Measurements from ENCODE around the gene EDA.

The EDA gene

GRCh38 chrX:69740317-69740716 is 124.4 kb downstream of the EDA start:
- no peak for DNase-seq (ENCODE audit: extremely low read depth, low read depth)
- TF ChIP-seq CTCF (IDR thresholded peaks at IDR 0.05; ENCODE audit: low read depth, low read length) = no peak

- DNase-seq (ENCODE audit: extremely low read depth, low read depth) = no peak
- TF ChIP-seq CTCF (IDR thresholded peaks at IDR 0.05; ENCODE audit: low read depth, low read length) = no peak
Measured at GRCh38 chrX:69741721-69742120, 125.8 kb downstream of the EDA start.

GRCh38 chrX:69746051-69746450 is 130.1 kb downstream of the EDA start:
- no peak for DNase-seq (ENCODE audit: extremely low read depth, low read depth)
- TF ChIP-seq CTCF (IDR thresholded peaks at IDR 0.05; ENCODE audit: low read depth, low read length) = no peak

GRCh38 chrX:69748055-69748454 is 132.1 kb downstream of the EDA start:
- no peak for TF ChIP-seq CTCF (IDR thresholded peaks at IDR 0.05; ENCODE audit: low read depth, low read length)
- DNase-seq (ENCODE audit: extremely low read depth, low read depth) = no peak

- no peak for TF ChIP-seq CTCF (IDR thresholded peaks at IDR 0.05; ENCODE audit: low read depth, low read length)
- no peak for DNase-seq (ENCODE audit: extremely low read depth, low read depth)
Measured at GRCh38 chrX:69759921-69760625, 144.2 kb downstream of the EDA start.

- DNase-seq (ENCODE audit: extremely low read depth, low read depth) = no peak
- TF ChIP-seq CTCF (IDR thresholded peaks at IDR 0.05; ENCODE audit: low read depth, low read length) = no peak
Measured at GRCh38 chrX:69761633-69762032, 145.7 kb downstream of the EDA start.

- no peak for TF ChIP-seq CTCF (IDR thresholded peaks at IDR 0.05; ENCODE audit: low read depth, low read length)
- DNase-seq (ENCODE audit: extremely low read depth, low read depth) = no peak
Measured at GRCh38 chrX:69762340-69762739, 146.4 kb downstream of the EDA start.
